HG03280 (cell line): Measurements from ENCODE around the gene MGA.

Experiments
- ATAC-seq: cut with Tn5 transposase; IDR thresholded peaks from one replicate; pipeline ENCODE4 v1.9.1; 2021; ENCODE audit warnings: mild to moderate bottlenecking, moderate library complexity; ENCODE audit not compliant: unreplicated experiment

Gene MGA

DNA sequence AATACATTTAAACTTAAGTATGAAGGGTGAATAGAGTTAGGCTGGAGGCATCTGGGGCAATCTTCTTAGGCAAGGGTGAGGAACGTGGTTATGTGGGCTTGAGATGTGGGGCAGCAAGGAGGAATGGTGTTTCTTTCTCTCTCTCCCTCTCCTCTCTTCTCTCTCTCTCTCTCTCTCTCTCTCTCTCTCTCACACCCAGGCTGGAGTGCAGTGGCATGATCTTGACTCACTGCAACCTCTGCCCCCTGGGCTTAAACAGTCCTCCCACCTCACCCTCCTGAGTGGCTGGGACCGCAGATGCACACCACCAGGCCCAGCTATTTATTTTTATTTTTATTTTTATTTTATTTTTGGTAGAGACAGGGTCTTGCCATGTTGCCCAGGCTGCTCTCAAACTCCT lies 4.0 kb upstream of the MGA start:
- ATAC-seq, result no peak

DNA sequence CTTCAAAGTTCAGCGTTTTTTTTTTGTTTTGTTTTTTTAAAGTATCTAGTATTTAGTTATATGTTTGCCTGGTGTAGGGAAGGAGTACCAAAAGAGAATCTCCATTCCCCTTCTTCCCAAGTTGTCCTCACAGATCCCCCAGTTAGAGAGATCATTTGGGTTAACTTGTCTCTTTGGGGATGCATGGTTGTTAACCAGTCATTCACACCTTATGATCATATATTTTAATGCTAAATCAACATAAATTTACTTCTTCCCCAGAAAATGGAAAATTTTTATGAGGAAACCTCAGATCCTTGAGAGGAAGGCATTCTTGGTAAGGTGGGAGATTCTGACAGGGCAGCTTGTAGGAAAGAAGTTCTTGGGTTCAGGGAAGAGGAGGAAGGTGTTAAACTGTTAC lies 1.5 kb upstream of the MGA start:
- ATAC-seq, result no peak

DNA sequence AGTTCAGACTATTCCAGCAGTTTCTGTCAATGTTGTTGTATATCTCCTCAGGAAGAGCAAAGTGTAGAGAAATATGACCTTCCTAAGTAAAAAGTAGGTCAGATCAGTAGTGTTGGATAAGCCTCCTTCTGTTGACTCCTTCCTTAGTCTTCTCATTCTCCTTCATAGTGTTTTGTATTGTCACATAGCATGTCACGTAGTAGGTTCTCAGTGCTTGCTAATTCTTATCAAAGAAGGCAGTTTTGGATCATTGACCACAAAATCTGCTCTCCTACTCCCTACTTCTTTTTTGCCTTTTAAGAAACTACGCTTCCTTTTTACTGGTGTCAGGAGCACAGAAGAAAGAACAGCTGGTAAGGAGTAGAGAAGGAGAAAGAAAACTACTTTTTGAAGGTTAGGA lies 1.0 kb upstream of the MGA start:
- ATAC-seq, result no peak

DNA sequence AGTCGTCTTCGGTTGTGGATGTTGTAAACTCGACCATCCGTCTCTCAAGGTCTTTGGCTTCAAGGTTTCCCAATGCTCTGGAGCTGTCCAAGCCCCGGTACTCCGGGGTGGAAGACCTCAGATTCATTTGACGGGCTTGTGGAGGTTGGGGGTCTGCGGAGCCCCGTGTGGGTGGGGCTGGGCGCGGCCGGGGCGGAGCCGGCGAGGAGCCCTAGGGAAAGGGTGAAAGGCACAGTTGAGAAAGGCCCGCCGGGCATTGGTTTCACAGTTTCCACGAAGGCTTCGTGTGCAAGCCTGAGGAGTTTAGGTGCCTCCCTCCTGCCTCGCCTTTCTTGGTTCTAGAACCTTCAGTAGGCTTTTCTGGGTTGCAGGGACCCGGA lies 360 bp upstream of the MGA start:
- no peak for ATAC-seq

DNA sequence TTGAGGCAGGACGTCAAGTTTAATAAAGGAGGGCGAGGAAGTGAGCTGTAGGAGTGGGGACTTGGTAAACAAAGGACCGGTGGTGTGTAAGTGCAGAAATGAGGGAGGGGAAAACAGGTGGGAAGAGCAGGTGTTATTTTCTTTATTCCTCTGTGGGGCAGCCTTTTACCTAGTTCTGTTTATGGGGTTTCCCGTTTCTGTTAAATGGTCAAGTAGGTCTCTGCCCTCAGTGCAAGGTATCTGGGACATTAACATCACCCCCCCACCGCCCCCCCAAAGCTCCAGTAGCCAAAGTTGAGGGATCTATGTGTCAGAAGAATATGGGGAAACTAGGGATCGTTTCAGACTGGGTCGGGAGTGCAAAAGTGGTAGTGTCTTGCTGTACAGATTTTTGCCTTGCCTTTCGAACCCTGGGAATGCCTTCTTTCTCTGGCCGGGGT lies 893 bp downstream of the MGA start:
- no peak for ATAC-seq

DNA sequence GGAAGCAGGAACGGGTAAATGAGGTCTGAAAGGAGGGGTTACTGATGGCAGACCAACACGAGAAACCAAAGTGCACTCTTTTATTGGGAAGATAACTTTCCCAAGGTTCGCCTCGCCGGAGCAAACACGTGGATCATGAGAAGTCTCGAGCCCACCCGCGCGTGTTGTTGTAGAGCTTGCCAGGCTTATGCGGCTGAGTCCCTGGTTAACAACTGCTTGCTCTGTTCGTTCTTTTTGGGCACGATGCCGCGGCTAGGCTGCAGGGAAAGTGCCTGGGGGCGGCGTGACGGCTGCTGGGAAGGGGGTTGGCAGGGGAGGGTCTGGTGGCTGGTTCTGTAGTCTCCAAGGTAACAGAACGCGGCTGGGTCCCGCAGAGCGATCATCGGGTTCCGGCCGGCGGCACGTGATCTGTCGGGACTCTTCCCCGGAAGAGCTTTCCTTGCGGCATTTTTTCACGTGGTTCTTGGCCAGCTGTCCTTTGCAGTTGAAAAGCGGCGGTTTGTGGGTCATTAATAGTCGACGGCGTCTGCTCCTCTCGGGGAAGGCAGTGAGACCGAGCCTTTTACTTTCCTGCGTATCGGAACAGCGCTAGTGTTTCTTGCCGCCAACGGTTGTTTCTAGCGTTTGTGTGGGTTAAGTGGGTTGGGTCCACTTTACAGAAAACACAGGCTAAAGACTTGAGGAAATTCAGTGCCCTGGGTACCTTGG lies 1.5 kb downstream of the MGA start:
- ATAC-seq, result peak; percentile 41

DNA sequence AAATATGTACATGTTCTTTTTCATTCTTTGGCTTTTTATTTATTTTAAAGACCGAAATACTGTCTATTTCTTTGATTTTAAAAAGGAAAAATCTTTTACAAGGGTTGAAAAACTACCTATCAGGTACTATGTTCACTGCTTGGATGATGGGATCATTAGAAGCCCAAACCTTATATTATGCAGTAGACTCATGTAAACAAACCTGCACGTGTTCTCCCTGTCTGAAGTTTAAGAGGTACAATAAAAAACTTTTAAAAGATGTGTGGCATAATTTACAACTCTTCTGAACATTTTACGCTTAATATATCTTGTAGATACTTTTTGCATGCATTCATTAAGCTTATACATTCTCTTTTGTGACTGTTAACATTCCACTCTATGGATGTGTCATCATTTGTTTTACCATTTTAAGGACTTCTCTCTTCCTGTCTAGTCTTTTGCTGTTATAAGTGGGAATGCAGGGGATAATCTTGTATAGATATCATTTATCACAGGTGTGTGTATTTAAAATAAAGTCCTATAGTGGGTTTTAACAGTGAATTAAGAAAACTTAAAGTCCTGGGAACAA lies 6.2 kb downstream of the MGA start:
- no peak for ATAC-seq

DNA sequence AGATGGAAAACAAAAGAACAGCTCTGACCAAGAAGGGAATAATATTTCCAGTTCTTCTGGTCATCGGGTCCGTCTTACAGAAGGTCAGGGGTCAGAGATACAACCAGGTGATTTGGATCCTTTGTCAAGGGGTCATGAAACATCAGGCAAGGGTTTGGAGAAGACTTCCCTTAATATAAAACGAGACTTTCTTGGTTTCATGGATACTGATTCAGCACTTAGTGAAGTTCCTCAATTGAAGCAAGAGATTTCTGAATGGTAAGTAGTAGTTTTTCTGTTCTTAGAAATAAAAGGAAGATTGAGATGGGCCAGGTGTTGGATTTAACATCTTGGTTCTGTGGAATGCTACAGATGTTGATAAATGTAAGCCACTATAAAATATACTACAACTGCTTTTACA lies 9.5 kb downstream of the MGA start:
- ATAC-seq, result no peak

DNA sequence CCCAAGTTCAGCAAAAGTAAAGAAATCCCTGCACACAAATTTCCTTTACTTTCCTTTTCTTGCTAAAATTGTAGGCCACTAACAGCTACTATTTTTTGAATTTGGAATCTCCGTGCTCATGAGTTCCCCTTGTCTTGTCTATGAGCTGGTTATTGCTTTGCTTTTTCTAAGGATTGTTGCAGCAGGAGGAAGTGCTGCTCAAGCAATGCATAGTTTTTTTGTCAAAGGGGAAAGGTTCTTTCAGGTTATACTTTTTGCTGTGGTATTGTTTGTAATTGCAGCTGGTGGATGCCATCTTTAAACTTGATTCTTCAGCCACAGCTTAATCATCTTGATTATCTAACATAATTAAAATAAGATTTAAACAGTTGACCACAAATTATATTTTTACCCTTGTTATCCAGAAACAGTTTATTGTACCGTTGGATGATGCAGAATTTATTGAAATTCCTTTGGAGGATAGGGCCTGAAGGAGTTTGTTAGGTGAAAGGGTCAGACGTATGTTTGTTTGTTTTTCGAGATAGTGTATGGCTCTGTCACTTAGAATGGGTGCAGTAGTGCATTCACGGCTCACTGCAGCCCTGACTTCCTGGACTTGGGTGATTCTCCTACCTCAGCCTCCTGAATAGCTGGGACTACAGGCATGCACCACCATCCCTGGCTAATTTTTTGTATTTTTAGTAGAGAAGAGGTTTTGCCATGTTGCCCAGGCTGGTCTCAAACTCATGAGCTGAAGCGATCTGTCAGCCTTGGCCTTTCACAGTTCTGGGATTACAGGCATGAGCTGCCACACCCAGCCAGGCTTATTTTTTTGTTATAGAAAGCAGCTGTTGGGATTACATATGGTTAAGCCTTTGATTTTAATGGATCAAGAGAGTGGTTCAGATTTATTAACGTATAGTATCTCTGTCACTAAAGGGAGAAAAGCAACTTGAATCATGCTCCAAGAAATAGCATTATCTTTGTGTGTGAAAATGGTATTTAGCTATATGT lies 11.7 kb downstream of the MGA start:
- ATAC-seq, result no peak

DNA sequence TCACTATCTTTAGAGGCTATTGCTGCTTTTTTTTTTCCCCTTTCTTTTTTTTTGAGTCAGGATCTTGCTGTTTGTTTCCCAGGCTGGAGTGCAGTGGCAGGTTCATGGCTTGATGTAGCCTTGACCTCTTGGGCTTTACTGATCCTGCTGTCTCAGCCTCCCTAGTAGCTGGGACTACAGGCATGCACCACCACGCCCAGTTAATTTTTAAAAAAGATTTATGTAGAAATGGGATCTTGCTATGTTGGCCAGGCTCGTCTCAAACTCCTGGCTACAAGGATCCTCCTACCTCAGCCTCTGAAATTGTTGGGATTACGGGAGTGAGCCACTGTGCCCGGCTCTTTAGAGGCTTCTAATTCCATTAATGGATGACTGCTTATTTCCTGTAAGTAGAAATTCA lies 15.1 kb downstream of the MGA start:
- ATAC-seq, result no peak

DNA sequence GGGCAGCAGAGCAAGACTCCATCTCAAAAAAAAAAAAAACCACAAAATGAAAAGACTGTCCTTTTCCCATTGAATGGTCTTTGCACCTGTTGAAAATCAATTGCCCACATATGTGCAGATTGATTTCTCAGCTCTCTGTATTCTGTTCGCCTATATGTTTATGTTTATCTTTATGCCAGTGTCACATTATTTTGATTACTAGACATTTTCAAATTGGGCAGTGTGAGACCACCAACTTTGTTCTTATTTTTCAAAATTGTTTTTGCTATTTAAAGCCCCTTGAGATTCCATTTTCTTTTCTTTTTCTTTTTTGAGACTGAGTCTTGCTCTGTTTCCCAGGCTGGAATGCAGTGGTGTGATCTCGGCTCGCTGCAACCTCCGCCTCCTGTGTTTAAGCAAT lies 18.5 kb downstream of the MGA start:
- ATAC-seq, result no peak

DNA sequence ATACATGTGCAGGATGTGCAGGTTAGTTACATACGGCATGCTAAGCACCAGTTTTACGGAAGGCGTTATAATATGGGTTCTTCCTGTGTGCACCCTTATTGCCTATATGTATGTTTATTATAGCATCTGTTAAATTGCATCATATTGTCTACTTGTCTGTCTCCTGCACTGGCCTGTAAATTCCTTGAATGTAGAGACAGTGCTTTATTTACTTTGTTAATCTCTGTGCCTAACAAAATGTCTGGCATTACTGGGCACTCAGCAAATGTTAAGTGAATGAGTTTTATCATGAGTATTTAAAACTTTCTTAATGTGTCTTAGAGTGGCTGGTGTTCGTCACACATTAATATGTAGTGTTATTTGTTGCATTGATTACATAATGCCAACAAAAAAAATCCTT lies 23.8 kb downstream of the MGA start:
- ATAC-seq, result no peak

DNA sequence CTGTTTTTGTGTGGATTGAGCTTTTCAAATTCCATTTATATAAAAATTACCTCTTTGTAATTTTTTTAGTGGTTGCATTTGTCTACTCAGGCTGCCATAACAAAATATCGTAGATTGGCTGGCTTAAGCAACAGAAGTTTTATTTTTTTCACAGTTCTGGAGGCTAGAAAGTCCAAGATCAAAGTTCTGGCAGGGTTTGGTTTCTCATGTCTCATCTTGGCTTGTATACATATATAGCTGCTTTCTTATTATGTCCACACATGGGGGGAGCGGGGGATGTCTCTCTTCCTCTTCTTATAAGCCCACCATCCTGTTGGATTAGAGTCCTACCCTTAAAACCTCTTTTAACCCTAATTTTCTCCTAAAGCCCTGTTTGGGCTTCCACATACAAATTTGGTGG lies 28.5 kb downstream of the MGA start:
- ATAC-seq, result no peak

DNA sequence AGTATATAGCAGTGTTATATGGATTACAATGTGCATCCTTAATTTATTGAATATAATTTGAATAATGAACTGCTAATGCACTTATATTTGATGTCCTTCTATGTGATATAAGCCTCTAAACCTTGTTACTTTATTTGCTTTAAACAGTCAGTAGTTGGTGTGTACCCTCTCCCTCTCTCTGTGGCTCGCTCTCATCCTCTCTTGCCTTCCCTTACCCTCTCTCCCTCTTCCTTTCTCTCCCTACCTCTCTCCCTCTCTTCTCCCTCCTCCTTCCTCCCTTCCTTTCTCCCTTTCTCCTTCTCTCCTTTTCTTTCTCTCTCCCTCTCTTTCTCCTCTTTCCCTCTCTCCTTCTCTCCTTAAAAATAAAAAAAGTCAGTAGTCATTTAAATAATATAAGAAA lies 28.9 kb downstream of the MGA start:
- no peak for ATAC-seq

DNA sequence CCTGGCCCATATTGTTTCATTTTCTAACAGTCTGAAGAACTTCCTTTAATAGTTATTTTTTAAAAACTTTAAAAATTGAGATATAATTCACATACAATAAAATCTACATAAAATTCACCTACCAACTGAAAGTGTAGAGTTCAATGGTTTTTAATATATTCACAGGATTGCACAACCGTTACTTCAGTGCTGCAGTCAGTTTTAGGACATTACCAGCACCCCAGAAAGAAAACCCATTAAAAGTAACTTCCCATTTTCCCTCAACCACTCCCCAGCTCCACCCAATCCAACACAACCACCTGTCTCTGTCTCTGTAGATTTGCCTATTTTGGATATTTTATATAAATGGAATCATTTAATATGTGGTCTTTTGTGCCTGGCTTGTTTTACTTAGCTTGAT lies 29.6 kb downstream of the MGA start:
- ATAC-seq, result no peak

DNA sequence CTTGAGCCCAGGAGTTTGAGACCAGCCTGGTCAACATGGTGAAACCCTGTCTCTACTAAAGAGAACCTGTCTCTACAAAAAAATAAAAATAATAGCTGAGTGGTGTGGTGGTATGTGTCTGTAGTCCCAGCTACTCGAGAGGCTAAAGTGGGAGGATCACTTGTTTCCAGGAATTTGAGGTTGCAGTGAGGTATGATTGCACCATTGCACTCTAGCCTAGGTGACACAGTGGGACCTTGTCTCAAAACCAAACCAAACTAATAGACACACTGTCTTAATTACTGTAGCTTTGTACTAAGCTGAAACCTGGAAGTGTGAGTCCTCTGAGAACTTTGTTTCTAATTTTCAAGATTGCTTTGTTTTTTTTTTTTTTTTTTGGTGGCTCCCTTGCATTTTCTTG lies 30.4 kb downstream of the MGA start:
- no peak for ATAC-seq

DNA sequence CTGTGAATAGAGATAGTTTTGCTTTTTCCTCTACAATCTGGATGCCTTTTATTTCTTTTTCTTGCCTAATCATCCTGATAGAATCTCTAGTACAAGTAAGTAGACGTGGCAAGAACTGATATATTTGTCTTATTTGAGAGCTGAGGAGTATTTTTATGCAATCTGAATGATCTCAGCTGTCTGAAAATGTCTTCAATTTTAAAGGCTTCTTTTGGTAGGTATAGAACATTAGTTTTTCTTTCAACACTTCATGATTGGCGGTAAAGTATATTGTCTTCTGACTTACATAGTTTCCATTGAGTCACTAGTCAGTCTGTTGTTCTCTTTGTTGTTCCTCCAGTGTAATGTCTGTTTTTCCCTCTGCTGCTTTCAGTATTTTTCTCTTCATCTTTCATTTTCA lies 31.3 kb downstream of the MGA start:
- no peak for ATAC-seq

DNA sequence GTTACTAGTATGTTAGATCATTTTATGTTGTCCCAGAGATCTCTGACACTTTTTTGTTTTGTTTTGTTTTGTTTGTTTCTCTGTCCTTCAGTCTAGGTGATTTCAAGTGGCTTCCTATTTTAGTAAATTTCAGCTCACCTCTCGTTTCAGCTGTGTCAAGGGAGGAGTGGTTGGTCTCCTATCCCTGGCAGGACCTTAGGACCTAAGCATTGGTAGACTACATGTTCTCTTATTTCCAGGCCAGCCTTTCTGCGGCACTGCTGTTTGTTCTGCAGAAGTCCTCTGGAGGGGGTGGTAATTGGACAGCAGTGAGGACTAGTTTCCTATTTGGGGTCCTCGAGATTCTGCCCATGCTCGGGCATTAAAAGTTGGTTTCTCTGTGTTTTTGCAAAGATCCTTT lies 31.8 kb downstream of the MGA start:
- no peak for ATAC-seq

DNA sequence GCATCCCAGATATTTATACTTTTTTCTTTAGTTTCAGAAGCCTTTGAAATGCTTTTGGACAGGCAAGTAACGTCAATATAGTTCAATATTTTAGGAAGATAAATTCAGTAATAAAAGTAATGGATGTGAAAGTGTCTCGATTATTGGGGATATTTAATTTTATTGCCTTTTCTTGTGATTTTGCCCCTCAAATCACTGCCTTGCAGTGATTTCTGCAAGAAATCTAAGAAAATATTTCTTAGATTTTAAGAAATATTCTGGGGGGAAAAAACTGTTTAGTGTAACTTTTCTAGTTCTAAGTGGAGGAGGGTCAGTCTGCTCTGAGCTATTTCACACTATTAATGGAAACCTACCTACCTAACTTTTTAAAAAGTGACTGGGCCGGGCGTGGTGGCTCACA lies 33.6 kb downstream of the MGA start:
- ATAC-seq, result no peak

DNA sequence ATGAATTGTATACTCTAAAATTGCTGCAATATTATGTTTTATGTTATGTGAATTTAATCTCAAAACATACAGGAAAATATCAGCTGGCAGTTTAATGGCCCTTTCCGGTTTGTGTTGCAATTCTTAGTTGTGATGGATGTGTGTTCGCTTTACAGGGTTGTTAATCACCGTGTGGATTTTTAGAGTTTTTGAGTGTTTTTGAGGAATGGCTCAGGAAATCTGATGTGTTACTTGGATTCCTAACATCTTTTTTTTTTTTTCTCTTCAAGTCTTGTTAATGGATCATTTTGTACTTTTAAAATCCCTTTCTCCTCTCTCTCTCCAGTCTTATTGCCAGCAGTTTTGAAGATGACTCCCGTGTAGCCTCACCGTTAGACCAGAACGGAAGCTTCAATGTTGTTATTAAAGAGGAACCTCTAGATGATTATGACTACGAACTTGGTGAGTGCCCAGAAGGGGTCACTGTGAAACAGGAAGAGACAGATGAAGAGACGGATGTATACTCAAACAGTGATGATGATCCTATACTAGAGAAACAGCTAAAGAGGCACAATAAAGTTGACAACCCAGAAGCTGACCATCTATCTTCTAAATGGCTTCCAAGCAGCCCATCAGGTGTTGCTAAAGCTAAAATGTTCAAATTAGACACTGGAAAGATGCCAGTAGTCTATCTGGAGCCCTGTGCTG lies 35.7 kb downstream of the MGA start:
- peak; percentile 79 for ATAC-seq

DNA sequence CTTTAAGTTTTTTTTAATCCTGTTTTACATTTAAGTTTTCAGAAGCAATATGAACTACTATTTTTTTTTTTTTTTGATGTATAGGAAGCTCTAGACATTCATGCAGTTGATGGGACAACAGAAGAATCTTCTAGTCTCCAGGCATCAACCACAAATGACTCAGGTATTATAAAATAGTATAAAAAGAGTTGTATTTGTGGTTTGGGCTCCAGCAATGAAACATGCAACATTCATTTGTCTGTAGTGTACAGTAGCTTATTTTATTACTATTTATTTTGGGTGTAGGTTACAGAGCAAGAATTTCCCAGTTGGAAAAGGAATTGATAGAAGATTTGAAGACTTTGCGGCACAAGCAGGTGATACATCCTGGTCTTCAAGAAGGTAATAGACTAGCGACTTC lies 38.6 kb downstream of the MGA start:
- no peak for ATAC-seq
